Measurements from ENCODE around the gene OR52J3.
"Not testable (repeated sequence)": the region's sequence is repeated elsewhere in the genome, so short reads cannot be mapped to it uniquely, and the experiment has no call there.

DNA sequence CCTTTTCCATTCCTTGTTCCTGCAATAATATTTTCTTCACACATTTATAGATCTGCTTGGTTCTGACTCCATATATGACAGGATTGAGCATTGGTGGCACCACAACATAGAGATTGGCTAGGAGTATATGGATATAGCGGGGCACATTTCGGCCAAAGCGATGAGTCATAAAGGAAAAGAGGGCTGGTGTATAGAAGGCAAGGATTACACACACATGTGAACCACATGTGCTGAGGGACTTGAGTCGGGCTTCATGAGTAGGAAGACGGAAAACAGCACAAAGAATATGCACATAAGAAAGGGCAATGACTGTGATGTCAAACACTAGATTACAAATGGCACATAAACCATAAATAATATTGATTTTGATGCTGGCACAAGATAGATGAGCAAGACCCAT, 12.4 kb downstream of the OR52J3 start:
- TF ChIP-seq, protein P1, sequence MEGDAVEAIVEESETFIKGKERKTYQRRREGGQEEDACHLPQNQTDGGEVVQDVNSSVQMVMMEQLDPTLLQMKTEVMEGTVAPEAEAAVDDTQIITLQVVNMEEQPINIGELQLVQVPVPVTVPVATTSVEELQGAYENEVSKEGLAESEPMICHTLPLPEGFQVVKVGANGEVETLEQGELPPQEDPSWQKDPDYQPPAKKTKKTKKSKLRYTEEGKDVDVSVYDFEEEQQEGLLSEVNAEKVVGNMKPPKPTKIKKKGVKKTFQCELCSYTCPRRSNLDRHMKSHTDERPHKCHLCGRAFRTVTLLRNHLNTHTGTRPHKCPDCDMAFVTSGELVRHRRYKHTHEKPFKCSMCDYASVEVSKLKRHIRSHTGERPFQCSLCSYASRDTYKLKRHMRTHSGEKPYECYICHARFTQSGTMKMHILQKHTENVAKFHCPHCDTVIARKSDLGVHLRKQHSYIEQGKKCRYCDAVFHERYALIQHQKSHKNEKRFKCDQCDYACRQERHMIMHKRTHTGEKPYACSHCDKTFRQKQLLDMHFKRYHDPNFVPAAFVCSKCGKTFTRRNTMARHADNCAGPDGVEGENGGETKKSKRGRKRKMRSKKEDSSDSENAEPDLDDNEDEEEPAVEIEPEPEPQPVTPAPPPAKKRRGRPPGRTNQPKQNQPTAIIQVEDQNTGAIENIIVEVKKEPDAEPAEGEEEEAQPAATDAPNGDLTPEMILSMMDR (IDR thresholded peaks at IDR 0.05): not testable (repeated sequence)
- TF ChIP-seq POLR2A (IDR thresholded peaks at IDR 0.05): not testable (repeated sequence)
